GM12892 (cell line): ENCODE data around the gene ALK.

Experiments
- POLR2A ChIP-seq: IDR thresholded peaks from 2 replicates; pipeline ENCODE4 v1.6.1; 2011; ENCODE audit warnings: low read depth, low read length, control low read depth
- POLR2AphosphoS5 ChIP-seq: IDR thresholded peaks from 2 replicates; pipeline ENCODE4 v1.6.1; 2011; ENCODE audit warnings: low read depth, low read length, control low read depth
- TAF1 ChIP-seq: IDR thresholded peaks from 2 replicates; pipeline ENCODE4 v1.6.1; 2011; ENCODE audit warnings: low read depth, mild to moderate bottlenecking, control low read depth, low read length, borderline replicate concordance

DNA sequence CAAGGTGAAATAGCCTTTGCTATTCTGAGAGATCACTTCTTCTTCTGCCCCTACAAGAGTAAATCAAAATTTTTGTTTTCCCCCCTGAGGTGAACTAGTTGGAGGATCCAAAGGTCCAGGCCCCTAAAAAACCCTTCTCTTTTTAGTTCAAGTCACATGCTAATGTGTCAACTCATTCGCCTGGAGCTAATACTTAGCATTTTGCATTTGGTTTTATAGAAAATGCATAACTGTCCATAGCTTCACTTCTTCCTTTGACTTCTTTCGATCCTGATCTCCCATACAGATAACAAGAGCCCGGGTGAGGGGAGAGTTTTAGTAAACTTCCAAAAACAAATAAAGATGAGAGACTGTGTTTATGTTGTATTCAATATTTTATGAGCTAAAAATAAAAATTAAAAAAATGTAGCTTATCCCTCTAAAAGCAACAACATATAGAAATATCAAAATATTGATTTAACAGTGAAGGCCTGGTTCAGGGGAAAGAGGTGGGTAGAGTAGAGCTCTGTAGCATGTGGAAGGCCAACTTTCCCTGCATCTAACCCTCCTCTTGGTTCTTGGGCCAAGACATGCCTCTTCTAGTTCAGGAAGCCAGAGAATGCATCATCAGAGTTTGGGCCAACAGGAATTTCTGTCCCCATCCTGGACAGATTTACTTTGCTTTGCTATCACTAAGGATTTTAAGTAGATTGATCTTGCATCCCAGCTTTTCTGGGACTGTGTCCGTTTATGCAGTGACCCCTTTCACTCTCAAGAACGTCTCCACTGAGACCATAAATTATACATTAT is 333.8 kb downstream of the ALK start:
- TF ChIP-seq POLR2AphosphoS5 = no peak
- TF ChIP-seq POLR2A = no peak
- TF ChIP-seq TAF1 = no peak
